Activated CD4-positive, alpha-beta T cell treated with anti-CD3 and anti-CD28 coated beads for 36 hours (primary cell): ENCODE measurements around the gene ARMH3. TPM values are rescaled to one million over a fixed set of nuclear protein-coding genes. Genes with fewer than 3 reads are reported as not detected.

Source experiments
- ATAC-seq: fragments of 200-7000 bp; cut with Tn5 transposase; one replicate; pipeline ENCODE4 v1.10.0; 2021; ENCODE audit warnings: mild to moderate bottlenecking, moderate library complexity
- CTCF ChIA-PET: fragments of 350-600 bp; sonication (Branson Sonifier 250); formaldehyde crosslinking; loops from one replicate; lab custom pipeline; 2021; ENCODE audit warnings: antibody characterized with exemption; lab: Charles Lee
- POLR2A ChIA-PET: fragments of 350-600 bp; sonication (Branson Sonifier 250); formaldehyde crosslinking; loops from one replicate; lab custom pipeline; 2021; ENCODE audit warnings: antibody characterized with exemption, inconsistent platforms; lab: Charles Lee
- DNase-seq: peaks from one replicate; pipeline ENCODE4 v3.0.0-alpha.2; 2020
- H3K27ac Mint-ChIP-seq: one replicate; pipeline ENCODE4 v1.8.0; 2021; ENCODE audit warnings: mixed read lengths
- H3K27me3 Mint-ChIP-seq: one replicate; pipeline ENCODE4 v1.8.0; 2021; ENCODE audit warnings: mixed read lengths
- H3K36me3 Mint-ChIP-seq: one replicate; pipeline ENCODE4 v1.8.0; 2021; ENCODE audit warnings: low read depth, mixed read lengths
- H3K4me1 Mint-ChIP-seq: one replicate; pipeline ENCODE4 v1.8.0; 2021; ENCODE audit warnings: mixed read lengths
- H3K4me3 Mint-ChIP-seq: one replicate; pipeline ENCODE4 v1.8.0; 2021; ENCODE audit warnings: mild to moderate bottlenecking, moderate library complexity, mixed read lengths
- H3K9me3 Mint-ChIP-seq: one replicate; pipeline ENCODE4 v1.8.0; 2021; ENCODE audit warnings: low read depth, mixed read lengths
- intact Hi-C, 2 experiments: fragments of 100-400 bp; cut with DNase I in 1 of 2; cut with micrococcal nuclease in 1 of 2; formaldehyde crosslinking; loops; one replicate each; pipeline versions ENCODE4 v1.14.2 to v1.15.1; 2022 to 2024; cut with DNase I, micrococcal nuclease
- total RNA-seq, 2 experiments: library from RNA; stranded (reverse); gene quantifications; one replicate each; pipeline ENCODE4 v1.2.3, GENCODE V29; 2021

The ARMH3 gene
- total RNA-seq, 2 experiments from 2014 or later: 16.0 to 21.0 TPM

DNA sequence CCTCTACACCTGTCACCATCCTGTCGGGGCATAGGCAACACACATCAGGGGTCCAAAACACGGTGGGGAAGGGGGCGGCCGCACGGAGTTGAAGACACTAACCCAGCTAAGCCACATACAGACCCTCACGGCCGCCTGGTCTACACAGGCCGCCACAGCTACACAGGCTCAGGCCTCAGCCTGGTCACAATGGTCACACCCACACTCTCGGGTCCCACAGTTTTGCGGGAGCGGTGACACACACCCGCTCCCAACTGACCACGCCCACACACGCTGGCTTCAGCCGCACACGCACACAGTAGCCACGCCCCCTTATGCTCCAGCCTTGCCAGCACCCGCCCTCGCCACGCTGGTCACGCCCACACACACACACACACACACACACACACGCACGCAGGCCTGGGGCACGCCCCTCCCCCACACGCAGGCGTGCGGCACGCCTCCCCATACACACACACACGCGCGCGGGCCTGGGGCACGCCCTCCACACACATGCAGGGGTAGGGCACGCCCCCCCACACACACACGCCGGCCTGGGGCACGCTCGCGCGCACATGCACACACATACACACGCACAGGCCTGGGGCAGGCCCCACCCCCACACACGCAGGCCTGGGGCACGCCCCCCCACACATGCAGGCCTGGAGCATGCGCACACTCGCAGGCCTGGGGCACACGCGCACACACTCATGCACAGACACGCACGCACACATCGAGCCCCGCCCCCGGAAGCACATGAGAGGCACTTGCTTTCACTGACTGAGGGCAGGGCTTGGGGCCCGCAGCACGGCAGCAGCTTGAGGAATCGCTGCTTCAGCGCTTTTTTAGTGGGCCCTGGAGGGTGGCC is 225.4 kb downstream of the ARMH3 start:
- DNase-seq: peak; percentile 96
- H3K4me1 Mint-ChIP-seq: peaks cover 56% of the 10 kb centered on the region
- H3K9me3 Mint-ChIP-seq: no peaks in the 10 kb centered on the region
- H3K27ac Mint-ChIP-seq: peak overlapping the region; percentile 98
- ChIA-PET POLR2A (interaction anchor here (0.6 to 2.6 kb wide), 4 partner anchors 12 to 125 kb away, joined by 3 to 16 read pairs (median 10); partner anchors contain the start of genes NPM3 and OGA), CTCF (interaction anchor here (1.1 to 2.5 kb wide), 3 partner anchors 11 to 179 kb away, joined by 3 to 12 read pairs (median 8); no protein-coding TSS in a partner anchor)
- no peaks in the 10 kb centered on the region for H3K36me3 Mint-ChIP-seq
- peak overlapping the region; percentile 70 for H3K4me3 Mint-ChIP-seq
- intact Hi-C loops: loop anchor here (1.0 to 5.0 kb wide), 10 partner anchors 12 to 817 kb away; partner anchors contain the start of genes NPM3 (in 2 of the 2), OGA (in 2 of the 2), BTRC (in 1 of the 2) and HPS6 (in 1 of the 2)
- ATAC-seq: peak; percentile 77
- no peaks in the 10 kb centered on the region for H3K27me3 Mint-ChIP-seq

DNA sequence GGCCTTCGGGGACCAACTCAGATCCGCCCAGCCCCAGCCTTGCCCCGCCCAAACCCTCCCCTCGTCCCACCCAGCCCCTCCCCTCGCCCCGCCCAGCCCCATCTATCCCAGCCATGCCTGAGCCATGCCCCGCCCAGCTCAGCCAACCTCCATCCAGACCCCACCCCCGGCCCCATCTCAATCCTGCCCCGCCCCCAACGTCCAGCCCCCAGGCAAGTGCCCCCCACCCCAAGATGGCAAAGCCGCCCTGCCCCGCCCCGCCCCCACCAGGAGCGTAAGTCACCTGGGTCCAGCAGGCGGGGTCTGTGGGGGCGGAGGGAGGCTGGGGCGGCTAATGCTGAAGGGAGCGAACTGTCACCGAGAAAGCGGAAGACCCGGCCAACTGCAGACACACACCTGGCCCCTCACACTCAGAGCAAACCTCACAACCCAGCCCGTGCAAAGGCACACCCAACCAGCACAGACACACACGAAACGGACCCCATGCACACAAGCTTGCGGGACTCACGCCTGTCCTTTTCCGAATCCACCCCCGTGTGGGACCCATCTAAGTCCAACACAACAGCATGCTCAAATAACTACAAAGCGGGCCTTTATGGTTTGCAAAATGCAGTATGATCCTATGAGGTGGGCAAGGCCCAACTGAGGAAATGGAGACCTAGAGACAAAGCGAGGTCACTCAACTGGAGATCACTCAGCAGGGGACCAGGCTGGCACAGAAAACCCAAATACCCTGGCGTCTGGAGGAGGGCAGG is 226.2 kb downstream of the ARMH3 start:
- no peaks in the 10 kb centered on the region for H3K27me3 Mint-ChIP-seq
- peak; percentile 14 for ATAC-seq
- H3K4me1 Mint-ChIP-seq: peaks cover 50% of the 10 kb centered on the region

DNA sequence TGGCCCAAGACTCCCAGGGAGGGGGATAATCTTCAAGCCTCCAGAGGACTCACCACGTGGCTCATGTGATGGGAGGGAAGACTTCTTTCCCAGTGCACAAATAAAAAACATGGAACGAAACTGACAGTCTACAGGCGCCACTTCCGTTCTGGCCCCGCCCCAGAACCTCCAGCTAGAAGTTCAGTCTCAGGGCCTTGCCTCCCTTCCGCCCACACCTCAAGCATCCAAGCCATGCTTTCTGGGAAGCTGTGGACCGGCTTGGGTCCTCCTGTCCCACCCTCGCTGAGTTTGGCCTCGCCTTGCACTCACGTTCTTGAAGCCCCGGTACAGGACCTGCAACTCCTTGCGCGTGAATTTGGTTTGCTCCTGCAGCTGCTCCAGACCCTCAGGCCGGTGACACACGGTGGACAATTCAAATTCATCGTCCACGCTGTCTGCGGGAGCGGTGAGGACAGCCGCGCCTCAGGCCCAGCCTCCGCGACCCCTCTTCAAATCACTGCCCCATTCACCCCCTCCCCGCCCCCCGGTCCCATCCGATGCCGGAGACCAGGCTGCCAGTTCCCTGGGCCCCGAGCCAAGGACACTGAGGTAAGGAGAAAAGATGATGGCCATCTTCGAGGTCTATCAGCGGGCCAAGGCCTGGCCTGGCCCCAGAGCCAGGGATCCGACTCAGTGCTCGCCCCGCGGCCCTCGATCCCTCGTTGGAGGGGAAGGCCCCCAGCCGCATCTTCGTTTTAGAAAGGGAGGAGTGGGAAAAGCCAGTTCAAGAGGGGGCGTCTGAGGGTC is 227.0 kb downstream of the ARMH3 start:
- ATAC-seq: no peak
- no peaks in the 10 kb centered on the region for H3K9me3 Mint-ChIP-seq
- H3K36me3 Mint-ChIP-seq: no peaks in the 10 kb centered on the region
- no peak overlapping the region for H3K27ac Mint-ChIP-seq
- no peaks in the 10 kb centered on the region for H3K27me3 Mint-ChIP-seq
- no peak for DNase-seq
- ChIA-PET POLR2A (interaction anchor here (2.6 kb wide), 1 partner anchor 11 kb away, joined by 16 read pairs; the partner anchor contains the start of gene OGA), CTCF (interaction anchor here (0.5 to 2.5 kb wide), 4 partner anchors 8 to 59 kb away, joined by 3 to 12 read pairs (median 6); partner anchors contain the start of gene OGA)
- intact Hi-C loops: no loop called here
- H3K4me3 Mint-ChIP-seq: no peak overlapping the region
- H3K4me1 Mint-ChIP-seq: peaks cover 42% of the 10 kb centered on the region

More for the DNA sequence above, 226.2 kb downstream of the ARMH3 start:
- intact Hi-C loops: loop anchor here (1.0 to 5.0 kb wide), 10 partner anchors 11 to 818 kb away; partner anchors contain the start of genes NPM3 (in 2 of the 2), OGA (in 2 of the 2), BTRC (in 1 of the 2) and HPS6 (in 1 of the 2)
- peak overlapping the region; percentile 70 for H3K4me3 Mint-ChIP-seq
- no peaks in the 10 kb centered on the region for H3K36me3 Mint-ChIP-seq
- CTCF ChIA-PET: interaction anchor here (0.5 to 2.5 kb wide), 4 partner anchors 8 to 565 kb away, joined by 3 to 12 read pairs (median 4); no protein-coding TSS in a partner anchor
- H3K9me3 Mint-ChIP-seq: no peaks in the 10 kb centered on the region
- H3K27ac Mint-ChIP-seq: peak overlapping the region; percentile 98
- POLR2A ChIA-PET: interaction anchor here (0.7 to 2.6 kb wide), 2 partner anchors 11 to 126 kb away, joined by 5 to 16 read pairs; partner anchors contain the start of gene OGA
- DNase-seq: peak; percentile 84

DNA sequence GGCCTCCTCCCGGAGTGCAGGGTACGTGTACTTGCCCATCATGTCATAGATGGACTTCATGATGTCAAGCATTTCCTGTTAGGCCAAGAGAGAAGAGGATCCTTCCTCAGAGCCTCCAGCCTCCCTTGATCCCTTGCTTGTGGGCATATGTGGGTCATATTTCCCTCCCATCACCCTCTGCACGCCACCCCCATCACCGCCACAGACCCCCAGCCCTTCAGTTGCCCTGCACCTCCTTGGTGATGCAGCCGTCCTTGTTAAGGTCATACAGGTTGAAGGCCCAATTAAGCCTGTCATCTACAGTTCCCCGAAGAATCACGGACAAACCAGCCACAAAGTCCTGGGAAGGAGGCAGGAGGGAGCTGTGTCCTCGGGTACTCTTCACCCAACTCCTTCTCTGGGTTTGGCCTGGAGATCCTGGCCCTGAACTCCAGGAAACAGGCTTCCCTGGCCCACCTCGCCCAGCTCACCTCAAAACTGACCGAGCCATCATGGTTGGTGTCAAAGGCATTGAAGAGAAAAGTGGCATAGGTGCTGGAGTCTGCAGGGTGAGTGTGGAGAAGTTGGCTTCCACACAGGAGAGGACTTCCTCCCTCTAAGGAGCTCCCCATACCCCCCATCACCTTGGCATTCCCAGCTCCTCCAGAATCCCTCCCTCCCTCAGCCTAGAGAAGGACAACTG is 227.9 kb downstream of the ARMH3 start:
- DNase-seq: no peak

DNA sequence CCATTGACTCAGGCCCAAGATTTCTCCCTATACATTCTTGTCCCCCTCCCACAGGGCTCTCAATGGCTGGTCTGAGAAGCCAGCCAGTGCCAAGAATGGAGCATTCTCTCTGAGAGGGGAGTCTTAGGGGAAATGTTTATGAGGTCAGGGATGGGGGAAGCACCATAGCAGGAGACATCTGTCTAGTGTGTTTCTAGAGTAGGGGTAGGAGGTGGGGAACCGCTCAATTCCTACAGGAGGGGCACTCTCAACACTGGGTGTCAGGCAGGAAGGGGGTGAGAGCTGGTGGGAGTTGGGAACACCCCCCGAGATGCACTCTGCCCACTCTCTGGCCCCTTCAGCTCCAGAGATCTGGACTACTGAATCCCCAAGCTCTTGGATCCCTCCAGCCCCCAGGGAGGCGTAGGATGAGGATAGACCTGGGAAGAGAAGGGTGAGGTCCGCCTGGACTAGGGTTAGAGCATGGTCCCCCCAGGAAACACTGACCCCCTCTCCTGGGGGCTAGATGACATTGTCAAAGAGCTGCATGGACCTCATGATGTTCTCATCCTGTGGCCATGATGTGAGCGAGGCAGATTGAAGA is 229.0 kb downstream of the ARMH3 start:
- ChIA-PET POLR2A (interaction anchor here (1.3 kb wide), 1 partner anchor 8 kb away, joined by 4 read pairs; no protein-coding TSS in a partner anchor), CTCF (interaction anchor here (0.7 to 1.9 kb wide), 3 partner anchors 8 to 17 kb away, joined by 4 to 7 read pairs (median 4); partner anchors contain the start of gene OGA)
- no peaks in the 10 kb centered on the region for H3K36me3 Mint-ChIP-seq
- H3K9me3 Mint-ChIP-seq: no peaks in the 10 kb centered on the region
- ATAC-seq (no peak), DNase-seq (no peak)
- intact Hi-C loops: no loop called here
- peaks cover 28% of the 10 kb centered on the region for H3K4me1 Mint-ChIP-seq
- H3K4me3 Mint-ChIP-seq: no peak overlapping the region
- no peak overlapping the region for H3K27ac Mint-ChIP-seq
- H3K27me3 Mint-ChIP-seq: no peaks in the 10 kb centered on the region

More for the DNA sequence above, 227.9 kb downstream of the ARMH3 start:
- Mint-ChIP-seq H3K27me3 (no peaks in the 10 kb centered on the region), H3K4me3 (no peak overlapping the region), H3K36me3 (no peaks in the 10 kb centered on the region), H3K4me1 (peaks cover 34% of the 10 kb centered on the region), H3K9me3 (no peaks in the 10 kb centered on the region), H3K27ac (no peak overlapping the region)
- ChIA-PET POLR2A (interaction anchor here (1.3 kb wide), 1 partner anchor 9 kb away, joined by 4 read pairs; no protein-coding TSS in a partner anchor), CTCF (interaction anchor here (0.7 to 2.5 kb wide), 4 partner anchors 8 to 16 kb away, joined by 4 to 12 read pairs (median 6); partner anchors contain the start of gene OGA)
- intact Hi-C loops: no loop called here
- no peak for ATAC-seq

DNA sequence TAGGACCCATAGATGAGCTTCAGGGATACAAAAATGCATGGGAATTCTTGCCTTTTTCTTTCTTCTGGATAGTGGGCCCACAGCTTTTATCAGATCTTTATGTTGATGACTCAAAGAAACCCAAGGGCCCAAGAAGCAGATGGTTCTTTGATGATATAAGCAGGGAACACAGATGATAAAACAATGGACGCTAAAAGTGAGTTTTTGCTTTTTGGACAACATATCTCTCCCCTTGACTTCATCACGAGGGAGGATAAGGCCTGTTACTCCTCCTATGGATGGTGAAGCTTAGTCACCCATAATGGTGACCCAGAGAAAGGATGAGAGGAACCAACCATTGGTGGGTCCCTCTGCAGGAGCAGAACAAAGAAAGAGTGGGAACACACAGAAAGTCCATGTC is 231.2 kb downstream of the ARMH3 start:
- peaks cover 21% of the 10 kb centered on the region for H3K4me1 Mint-ChIP-seq
- no peak for ATAC-seq
- H3K36me3 Mint-ChIP-seq: no peaks in the 10 kb centered on the region
- H3K27ac Mint-ChIP-seq: no peak overlapping the region
- ChIA-PET POLR2A (no interaction called here), CTCF (interaction anchor here (1.0 to 1.9 kb wide), 3 partner anchors 11 to 16 kb away, joined by 3 to 9 read pairs (median 3); no protein-coding TSS in a partner anchor)
- H3K9me3 Mint-ChIP-seq: no peaks in the 10 kb centered on the region
- H3K27me3 Mint-ChIP-seq: no peaks in the 10 kb centered on the region
- no peak overlapping the region for H3K4me3 Mint-ChIP-seq
- DNase-seq: no peak
- intact Hi-C loops: no loop called here

DNA sequence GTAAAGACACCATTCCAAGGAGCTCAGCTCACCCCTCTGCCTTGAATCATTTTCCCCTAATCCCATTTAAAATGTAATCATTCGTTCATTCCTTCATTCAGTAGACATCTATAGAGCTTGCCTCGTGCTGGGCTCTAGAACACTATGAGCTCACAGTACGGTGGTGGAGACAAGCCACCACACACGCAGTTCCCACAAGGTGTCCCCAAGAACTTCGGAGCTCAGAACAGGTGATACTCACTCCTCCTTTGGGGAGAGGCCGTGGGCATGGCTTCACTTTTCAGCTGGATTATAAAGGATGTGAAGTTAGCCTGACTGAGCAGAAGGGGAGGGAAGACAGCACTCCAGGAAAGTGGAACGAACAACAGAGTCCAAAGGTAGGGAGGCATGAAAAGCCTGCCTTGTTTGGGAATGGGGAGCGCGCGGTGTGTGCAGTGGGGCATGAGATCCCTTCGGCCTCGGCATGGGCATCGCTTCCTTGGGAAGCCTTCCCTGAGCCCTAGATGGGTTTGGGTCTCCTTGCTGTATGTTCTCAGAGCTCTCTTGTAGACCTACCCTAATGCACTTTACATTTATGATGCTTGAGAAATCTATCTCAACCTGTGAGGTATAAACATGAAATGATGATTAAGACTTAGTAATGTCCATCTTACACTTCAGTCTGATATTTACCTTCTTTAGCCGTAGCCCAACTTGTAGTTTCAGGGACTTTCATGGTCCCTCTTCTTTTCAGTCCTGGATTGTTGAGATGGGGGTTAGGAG is 236.9 kb downstream of the ARMH3 start:
- peak overlapping the region; percentile 89 for H3K4me3 Mint-ChIP-seq
- ChIA-PET CTCF (interaction anchor here (0.6 to 2.5 kb wide), 10 partner anchors 9 to 487 kb away, joined by 3 to 16 read pairs (median 6); partner anchors contain the start of gene NPM3), POLR2A (interaction anchor here (0.6 to 2.1 kb wide), 8 partner anchors 8 to 300 kb away, joined by 3 to 16 read pairs (median 4); partner anchors contain the start of genes ARMH3 and NPM3)
- H3K9me3 Mint-ChIP-seq: no peaks in the 10 kb centered on the region
- H3K27me3 Mint-ChIP-seq: no peaks in the 10 kb centered on the region
- DNase-seq (no peak), ATAC-seq (peak; percentile 43)
- peaks cover 32% of the 10 kb centered on the region for H3K4me1 Mint-ChIP-seq
- peaks cover 16% of the 10 kb centered on the region for H3K36me3 Mint-ChIP-seq
- H3K27ac Mint-ChIP-seq: peak overlapping the region; percentile 83
- intact Hi-C loops: loop anchor here (1.0 to 10.0 kb wide), 18 partner anchors 11 to 1284 kb away; partner anchors contain the start of genes HPS6 (in 2 of the 2), NOLC1 (in 2 of the 2), NPM3 (in 2 of the 2) and ACTR1A (in 1 of the 2)

- Mint-ChIP-seq H3K9me3 (no peaks in the 10 kb centered on the region), H3K36me3 (peaks cover 21% of the 10 kb centered on the region), H3K4me3 (peak within 1 kb of the TSS; percentile 89), H3K27me3 (no peaks in the 10 kb centered on the region), H3K4me1 (peaks cover 40% of the 10 kb centered on the region), H3K27ac (peak within 1 kb of the TSS; percentile 83)
- intact Hi-C loops: loop anchor here (1.0 to 10.0 kb wide), 18 partner anchors 12 to 1283 kb away; partner anchors contain the start of genes HPS6 (in 2 of the 2), NOLC1 (in 2 of the 2), NPM3 (in 2 of the 2) and ACTR1A (in 1 of the 2)
- peak; percentile 99 for DNase-seq
- ChIA-PET CTCF (interaction anchor here (0.6 to 2.5 kb wide), 13 partner anchors 9 to 487 kb away, joined by 3 to 16 read pairs (median 5); partner anchors contain the start of gene NPM3), POLR2A (interaction anchor here (0.7 to 2.1 kb wide), 8 partner anchors 12 to 301 kb away, joined by 3 to 16 read pairs (median 4); partner anchors contain the start of genes ARMH3 and NPM3)
- ATAC-seq: peak; percentile 89
Measured at GRCh38 chr10:101818119-101818871, 237.7 kb downstream of the ARMH3 start, which contains the start of gene OGA. TSS of gene OGA (minus strand) at chr10:101818444. CDS start at chr10:101818022, 422 bp downstream.
